Measurements from ENCODE around the gene ATP1B2.
A peak's percentile ranks its signal among the peaks of the same experiment; 100 is the strongest.

ATP1B2 gene

DNA sequence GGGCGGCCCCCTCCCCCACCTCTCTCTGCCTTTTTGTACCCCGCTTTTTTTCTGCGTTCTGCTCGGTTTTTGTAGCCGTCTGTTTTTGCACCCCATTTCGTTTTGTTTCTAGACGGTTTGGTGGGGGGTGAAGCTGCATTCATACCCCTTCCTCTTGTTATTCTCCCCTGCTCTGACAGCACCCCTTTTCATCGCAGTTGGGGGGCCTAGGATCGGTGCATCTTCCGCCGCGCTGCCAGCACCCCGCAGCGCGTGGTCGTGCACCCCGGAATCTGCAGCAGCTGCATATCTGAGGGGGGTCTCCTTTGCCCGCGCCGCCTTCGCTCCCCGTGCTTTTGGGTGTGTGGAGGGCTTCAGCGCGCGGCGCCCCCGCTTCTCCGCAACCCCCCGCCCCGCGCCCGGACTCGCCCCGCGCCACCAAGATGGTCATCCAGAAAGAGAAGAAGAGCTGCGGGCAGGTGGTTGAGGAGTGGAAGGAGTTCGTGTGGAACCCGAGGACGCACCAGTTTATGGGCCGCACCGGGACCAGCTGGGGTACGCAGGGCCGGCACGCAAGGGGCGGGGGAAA is 455 bp downstream of the ATP1B2 start:
- DNase-seq (ENCODE audit: low read depth), result no peak
- TF ChIP-seq, protein P1, sequence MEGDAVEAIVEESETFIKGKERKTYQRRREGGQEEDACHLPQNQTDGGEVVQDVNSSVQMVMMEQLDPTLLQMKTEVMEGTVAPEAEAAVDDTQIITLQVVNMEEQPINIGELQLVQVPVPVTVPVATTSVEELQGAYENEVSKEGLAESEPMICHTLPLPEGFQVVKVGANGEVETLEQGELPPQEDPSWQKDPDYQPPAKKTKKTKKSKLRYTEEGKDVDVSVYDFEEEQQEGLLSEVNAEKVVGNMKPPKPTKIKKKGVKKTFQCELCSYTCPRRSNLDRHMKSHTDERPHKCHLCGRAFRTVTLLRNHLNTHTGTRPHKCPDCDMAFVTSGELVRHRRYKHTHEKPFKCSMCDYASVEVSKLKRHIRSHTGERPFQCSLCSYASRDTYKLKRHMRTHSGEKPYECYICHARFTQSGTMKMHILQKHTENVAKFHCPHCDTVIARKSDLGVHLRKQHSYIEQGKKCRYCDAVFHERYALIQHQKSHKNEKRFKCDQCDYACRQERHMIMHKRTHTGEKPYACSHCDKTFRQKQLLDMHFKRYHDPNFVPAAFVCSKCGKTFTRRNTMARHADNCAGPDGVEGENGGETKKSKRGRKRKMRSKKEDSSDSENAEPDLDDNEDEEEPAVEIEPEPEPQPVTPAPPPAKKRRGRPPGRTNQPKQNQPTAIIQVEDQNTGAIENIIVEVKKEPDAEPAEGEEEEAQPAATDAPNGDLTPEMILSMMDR (IDR thresholded peaks at IDR 0.05; ENCODE audit: low read depth, low read length, missing control alignments), result no peak
- in situ Hi-C loops (cut with HindIII; ENCODE audit: low sequenced_read_pairs), result no loop called here
- H3K4me3 ChIP-seq (ENCODE audit: low read depth, low read length), result peak overlapping the region; percentile 34

DNA sequence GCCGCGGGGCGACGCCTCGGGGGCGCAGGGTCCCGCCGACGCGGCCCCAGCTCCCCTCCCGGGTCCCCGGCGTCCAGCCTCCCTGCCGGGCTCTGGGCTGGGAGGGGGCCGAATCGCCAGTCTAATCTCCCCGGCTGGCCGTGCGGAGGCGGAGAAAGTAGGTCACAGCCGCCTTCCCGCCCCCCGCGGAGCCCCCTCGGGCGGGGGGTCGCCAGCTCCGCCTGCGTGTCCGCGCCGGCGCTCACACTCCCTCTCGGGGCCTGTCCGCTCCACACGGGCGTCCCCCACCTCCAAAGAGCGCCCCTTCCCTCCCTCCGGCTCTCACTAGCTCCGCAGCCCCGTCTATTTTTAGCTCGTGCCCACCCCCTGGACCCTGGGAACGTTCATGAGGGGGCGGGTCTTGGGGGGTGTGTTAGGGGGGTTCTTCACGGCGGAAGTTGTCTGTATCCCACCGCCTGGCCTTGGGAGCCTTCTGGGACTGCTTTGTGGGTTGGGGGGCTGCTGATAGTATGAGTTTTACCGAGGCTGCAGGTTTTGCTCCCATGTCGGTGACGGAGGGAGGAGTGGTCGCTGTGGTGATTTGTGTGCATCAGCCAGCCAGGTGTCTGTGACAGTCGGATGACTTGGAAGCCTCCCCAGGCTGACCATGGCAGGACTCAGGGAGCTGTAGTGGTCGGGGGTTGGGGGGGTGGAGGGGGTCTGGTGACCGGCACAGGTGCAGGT is 1.1 kb downstream of the ATP1B2 start:
- DNase-seq (ENCODE audit: low read depth), result no peak
- TF ChIP-seq, protein P1 (IDR thresholded peaks at IDR 0.05; ENCODE audit: low read depth, low read length, missing control alignments), result no peak
- in situ Hi-C loops (cut with HindIII; ENCODE audit: low sequenced_read_pairs), result no loop called here
- peak overlapping the region; percentile 34 for H3K4me3 ChIP-seq (ENCODE audit: low read depth, low read length)

DNA sequence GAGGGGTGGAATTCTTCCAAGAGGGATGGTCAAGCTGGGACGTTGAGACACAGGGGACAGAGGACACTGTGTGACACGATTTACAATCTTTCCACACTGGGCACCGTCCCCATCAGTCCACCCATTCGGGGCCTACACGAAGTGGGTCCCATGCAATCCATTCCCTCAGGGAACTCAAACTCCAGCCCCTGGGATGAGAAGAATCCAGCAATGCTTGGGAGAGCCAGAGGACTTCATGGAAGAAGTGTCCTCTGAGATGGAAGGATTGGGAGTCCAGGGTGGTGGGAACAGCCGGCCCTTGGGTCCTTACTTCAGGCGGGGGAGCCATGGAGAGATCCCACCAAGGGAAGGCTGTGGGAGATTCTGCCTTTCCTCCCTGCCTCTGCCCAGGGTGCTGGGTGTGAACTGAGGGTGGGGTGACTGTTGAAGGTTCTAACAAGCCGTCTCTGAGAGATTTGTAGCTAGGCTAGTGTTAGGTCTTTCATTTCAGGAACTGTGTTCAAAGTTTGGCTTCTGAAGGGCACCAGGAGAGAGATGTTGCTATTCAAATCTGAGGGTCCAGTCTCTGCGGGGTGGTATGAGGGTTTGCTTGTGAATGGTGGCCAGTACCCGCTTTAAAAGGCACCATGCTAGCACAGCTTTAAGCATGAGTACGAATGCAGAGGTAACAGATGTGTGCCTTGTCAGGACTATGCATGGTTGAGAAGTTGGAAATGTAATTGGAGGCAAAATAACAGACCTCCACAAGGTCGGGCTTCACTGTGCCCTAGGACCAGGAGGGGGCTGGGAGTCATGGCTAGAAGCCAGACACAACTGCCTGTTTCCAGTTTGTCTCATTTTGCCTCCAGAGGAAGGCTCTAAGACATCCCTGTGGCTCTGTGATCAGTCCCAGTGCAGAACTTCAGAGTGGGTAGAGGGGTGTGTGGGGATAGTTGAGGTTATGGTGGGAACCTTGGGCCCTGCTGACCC is 1.9 kb downstream of the ATP1B2 start:
- in situ Hi-C loops (cut with HindIII; ENCODE audit: low sequenced_read_pairs), result no loop called here
- TF ChIP-seq, protein P1 (IDR thresholded peaks at IDR 0.05; ENCODE audit: low read depth, low read length, missing control alignments), result no peak
- DNase-seq (ENCODE audit: low read depth), result no peak
- no peak overlapping the region for H3K4me3 ChIP-seq (ENCODE audit: low read depth, low read length)

DNA sequence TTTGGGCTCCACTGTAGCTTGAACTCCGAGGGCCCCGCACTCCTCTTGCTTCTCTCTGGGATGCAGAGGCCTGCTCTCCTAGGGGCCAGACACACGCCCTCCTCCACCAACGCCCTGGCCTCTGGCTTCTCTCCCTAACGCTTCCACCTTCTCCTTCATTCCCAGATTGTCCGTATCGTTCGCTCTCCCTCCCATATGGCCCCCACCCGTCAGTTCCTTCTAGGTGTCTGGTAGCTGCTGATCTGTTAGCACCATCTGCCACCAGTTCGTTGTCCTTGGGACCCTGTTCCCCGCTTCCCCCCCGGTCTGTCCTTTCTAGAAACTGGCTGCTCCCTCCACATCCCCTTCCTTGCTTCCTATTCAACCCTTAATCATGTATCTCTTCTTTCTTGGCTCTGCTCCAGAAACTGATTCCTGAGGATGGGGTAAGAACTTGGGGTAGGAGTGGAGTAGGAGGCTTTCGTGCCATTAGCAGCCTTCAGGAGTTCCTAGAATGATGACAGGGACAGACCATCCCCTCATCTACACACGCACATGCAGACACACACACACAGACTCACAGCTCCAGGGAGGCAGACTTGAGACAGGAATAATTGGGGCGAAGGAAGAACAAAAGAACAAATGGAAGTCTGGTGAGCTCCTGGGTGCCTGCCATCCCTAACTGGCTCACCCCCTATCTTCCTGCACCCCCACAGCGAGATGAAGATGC is 4.3 kb downstream of the ATP1B2 start:
- no peak overlapping the region for H3K4me3 ChIP-seq (ENCODE audit: low read depth, low read length)
- in situ Hi-C loops (cut with HindIII; ENCODE audit: low sequenced_read_pairs), result no loop called here
- TF ChIP-seq, protein P1 (IDR thresholded peaks at IDR 0.05; ENCODE audit: low read depth, low read length, missing control alignments), result no peak
- DNase-seq (ENCODE audit: low read depth), result no peak

DNA sequence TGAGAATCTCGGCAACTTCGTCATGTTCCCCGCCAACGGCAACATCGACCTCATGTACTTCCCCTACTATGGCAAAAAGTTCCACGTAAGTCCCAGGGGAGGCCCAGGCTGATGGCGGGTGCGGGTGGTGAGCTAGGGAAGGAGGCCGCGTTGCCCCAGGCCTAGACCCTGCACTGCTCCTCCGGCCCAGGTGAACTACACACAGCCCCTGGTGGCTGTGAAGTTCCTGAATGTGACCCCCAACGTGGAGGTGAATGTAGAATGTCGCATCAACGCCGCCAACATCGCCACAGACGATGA is 4.8 kb downstream of the ATP1B2 start:
- no peak overlapping the region for H3K4me3 ChIP-seq (ENCODE audit: low read depth, low read length)
- DNase-seq (ENCODE audit: low read depth), result no peak
- TF ChIP-seq, protein P1 (IDR thresholded peaks at IDR 0.05; ENCODE audit: low read depth, low read length, missing control alignments), result no peak
- in situ Hi-C loops (cut with HindIII; ENCODE audit: low sequenced_read_pairs), result no loop called here
